Hippocampal formation (tissue), 2 donors: ENCODE measurements around the gene PLEKHG3.
"Not testable (repeated sequence)": the region's sequence is repeated elsewhere in the genome, so short reads cannot be mapped to it uniquely, and the experiment has no call there.

Source experiments
- DNase-seq, 2 donors: peaks; one replicate each; lab custom pipeline; 2025; lab: John Stamatoyannopoulos, UW

Gene PLEKHG3

DNA sequence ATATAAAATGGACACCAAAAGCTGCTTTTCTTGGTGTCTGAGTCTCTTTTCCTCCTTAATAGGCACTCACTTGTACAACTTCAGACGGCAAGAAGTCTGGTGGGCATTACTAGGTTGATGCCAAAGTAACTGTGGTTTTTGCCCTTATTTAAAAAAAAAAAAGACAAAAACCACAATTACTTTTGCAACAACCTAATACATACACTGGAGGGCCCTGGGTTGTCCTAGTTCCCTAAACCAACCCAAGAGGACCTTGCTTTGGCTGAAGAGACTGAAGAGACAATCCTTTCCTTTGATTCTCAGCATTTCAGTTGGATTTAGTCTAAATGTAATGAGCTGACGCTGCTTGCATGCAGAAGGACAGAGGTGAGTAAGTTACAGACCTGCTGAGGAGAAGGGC lies 16.2 kb upstream of the PLEKHG3 start:
- DNase-seq = no peak

DNA sequence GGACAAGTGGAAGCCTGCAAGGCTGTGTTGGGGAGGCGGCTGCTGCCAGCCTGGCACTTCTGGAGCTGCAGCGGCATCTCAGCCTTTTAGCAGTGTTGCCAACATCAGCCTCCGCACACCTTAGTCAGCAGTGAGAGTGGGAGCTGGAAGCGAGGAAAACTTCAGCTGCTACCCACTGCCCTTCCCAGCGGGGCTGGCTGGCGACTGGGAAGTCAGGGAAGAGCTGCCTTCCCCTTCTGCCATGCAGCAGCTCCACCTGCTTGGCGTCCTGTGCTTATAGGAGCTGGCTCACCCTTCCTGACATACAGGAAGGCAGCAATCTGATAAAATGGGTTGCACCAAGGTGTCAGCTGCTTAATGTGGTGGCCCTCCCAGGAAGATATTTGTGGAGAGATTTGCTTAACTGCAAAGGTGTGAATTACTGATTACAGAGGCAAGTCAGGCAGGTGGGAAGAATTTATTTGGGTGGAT lies 15.4 kb upstream of the PLEKHG3 start:
- DNase-seq = no peak

DNA sequence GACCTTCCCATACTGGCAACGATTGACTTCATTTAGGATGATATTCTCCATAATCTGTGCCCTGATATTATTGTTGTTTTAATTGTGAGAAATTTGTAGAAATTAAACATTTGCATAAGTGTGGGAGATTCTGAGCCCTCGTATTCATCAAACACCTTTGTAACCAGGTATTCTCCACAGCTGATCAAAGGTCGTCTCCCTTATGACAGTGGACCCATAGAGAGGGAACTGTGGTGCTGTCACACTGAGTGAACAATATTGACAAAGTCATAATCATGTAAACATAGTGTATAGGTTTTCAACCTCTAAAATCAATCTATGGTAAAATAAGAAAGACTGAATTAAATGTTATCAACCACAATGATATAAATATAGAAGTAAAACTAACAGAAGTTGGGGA lies 14.9 kb upstream of the PLEKHG3 start:
- no peak for DNase-seq

DNA sequence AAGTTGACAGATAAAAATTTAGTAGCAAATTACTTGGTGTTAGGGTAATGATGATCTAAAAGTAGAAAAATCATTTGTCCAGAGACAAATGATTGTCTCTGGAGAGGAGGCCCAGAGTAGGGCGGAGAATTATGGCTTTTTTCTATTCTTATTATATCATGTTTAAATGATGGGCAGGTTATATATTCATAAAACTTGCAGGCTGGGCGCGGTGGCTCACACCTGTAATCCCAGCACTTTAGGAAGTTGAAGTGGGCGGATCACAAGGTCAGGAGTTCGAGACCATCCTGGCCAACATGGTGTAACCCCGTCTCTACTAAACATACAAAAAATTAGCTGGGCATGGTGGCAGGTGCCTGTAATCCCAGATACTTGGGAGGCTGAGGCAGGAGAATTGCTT lies 13.6 kb upstream of the PLEKHG3 start:
- DNase-seq = not testable (repeated sequence)

DNA sequence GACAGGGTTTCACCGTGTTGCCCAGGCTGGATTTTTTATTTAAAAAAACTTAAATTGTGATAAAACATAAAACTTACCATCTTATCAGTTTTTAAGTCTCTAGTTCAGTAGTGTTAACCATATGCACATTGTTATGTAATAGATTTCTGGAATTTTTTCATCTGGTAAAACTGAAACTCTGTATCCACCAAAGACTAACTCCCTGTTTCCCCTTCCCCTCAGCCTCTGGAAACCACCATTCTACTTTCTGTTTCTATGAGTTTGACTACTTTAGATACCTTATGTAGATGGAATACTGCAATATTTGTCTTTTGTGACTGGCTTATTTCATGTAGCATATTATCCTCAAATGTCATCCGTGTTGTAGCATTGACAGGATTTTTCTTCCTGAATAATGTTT lies 12.8 kb upstream of the PLEKHG3 start:
- no peak for DNase-seq

DNA sequence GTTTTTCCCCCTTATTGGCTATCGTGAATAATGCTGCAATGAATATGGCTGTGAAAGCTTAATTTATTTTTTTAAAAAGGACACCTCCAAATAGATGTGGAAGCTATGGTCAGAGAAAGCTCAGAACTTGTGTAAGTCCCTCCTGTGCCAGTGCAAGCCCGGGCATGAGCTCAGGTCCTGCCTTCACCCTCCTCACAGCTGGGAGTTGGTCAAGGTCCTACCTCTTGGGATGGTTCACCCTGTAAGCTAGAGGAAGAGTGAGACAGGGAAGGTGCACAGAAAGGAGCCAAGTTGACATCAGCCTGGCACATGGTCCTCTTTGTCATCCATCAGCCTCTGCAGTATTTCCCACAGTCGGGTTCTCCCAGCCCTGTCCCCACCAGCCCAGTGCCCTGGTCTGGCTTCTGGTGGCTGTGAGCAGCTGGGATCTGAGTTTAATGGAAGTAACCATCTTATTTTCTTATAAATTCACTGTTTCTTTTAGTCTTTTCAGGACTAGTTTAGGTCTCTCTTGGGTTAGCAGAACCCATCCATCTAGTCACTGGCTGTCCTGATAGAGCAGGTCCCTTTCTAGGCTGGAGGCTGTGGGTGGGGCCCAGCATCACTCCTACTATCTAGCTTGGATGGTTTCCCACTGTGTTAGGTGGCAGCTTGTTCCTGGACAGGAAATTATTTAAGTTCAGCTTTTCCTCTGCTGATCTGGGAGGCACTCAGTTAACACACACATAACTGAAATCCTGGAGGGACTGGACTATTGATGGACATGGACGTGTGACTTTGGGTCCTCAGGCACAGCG lies 11.8 kb upstream of the PLEKHG3 start:
- no peak for DNase-seq

DNA sequence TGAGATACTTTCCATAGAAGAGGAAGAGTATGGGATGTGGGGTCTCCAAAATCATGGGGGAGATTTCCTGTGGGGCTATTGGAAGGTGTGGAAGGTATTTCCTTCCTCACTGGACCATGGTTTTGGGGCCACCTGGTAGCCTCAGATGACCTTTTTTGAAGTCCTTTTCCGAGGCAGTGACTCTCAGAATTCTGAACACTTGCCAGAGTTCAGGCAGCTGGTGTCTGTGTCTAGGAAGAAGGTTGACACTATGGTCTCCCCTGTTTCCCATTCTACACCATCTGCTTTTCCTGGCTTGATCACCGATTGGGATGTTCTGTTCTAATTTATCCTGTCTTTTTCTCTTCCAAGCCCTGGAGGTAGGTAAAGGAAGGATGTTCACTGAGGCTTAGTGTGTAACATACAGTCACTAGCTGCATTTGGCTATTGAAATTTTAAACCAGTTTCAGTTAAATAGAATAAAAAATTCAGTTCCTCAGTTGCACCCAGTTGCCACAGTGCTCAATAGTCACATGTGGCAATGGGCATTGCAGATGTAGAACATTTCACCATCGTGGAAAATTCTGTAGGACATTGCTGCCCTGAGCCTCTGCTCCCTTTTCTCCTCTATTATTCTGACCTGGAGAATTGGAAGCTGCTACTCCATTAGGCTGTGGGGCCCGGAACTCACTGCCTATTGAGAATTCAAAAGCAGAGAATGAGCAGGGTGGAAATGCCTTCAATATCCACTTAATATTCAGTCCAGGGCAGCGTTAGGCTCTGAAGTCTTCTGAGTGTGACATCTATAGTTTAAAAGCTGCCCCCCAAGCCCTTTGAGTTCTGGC lies 11.0 kb upstream of the PLEKHG3 start:
- DNase-seq = no peak

DNA sequence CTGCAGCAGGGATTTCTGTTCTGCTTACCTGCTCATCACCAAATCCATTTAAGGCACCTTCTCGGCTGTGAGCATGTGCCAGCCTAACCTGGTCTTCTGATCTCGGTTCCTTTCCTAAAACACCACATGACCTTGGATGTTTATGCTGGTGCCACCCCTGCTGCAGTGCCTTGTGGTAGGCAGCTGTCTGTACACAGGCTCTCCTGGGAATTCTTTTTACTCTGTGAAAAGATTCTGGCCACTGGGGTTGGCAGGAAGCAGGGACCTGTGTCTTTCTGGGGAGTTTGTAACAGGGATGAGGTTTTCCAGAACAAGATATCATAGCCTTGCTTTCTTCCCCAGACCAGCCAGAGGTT lies 10.4 kb upstream of the PLEKHG3 start:
- DNase-seq = no peak

DNA sequence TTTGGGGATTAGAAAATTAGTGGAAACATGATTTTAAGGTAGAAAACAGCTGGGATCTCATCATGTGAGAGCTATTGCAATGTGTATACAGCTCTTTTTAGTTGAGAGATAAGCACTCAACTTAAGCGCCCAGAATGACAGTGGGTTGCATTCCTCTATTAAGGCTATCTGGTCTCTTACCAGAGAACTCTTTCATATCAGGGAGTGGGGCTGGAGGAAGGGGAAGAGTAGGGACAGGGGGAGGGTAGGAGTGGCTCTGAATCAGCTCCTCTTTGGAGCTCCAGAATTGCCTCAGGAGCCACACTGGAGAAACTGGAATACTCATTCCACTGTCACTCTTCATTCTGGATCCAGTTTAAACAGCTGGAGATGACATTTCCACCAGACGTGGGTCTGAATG lies 9.2 kb upstream of the PLEKHG3 start:
- DNase-seq = no peak

DNA sequence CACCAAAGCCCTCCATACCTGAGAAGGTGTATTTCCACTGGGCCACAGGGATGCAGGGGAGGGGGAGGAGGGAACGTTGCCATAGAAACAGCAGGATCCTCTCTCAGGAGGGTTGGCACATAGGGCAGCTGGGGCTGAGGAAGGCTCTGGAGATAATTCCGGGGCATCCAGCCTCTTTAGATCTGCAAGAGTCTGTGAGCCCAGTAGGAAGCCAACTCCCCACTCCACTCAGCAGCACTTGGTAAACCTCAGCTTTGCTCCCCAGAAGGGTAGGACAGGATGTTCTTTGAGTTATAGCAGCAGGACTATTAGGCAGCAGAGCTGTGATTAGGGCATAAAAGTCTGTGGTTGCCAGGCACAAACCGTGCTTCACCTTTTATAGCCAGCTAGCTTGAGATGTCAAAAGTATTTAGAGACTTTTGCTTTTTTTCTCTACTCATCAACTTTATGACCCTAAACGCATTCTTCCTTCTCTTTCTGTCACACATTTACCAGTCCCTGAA lies 7.8 kb upstream of the PLEKHG3 start:
- no peak for DNase-seq

DNA sequence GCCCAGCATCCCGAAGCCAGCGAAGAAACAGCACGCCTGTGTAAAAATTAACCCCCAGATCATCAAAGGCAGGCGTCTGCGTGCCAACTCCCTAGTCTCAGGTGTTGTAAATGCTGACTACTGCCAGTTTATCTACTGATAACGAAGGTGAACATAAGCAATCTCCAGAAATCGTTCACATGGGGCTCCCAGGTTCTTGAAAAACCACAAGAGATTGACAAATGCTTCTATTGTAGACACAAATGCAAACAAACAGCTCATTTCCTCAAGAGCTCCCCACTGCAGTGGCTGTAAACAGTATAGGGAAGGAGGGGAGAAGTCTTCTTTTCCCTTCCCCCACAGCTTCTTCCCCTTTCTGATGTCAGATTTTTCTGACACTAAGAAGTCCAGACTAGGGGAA lies 5.3 kb upstream of the PLEKHG3 start:
- DNase-seq = peak in 1 of 2 donors; percentile 44

DNA sequence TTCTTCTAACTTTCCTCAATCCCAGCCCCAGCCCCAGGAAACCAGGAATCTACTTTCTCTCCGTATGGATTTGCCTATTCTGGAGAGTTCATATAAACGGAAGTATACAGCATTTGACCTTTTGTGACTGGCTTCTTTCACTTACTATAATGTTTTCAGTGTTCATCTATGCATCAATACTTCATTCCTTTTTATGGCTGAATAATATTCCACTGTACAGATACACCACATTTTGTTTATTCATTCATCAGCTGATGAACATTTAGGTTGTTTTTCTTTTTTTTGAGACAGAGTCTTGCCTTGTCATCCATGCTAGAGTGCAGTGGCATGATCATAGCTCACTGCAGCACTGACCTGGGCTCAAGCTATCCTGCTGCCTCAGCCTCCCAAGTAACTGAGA lies 3.9 kb upstream of the PLEKHG3 start:
- no peak for DNase-seq

DNA sequence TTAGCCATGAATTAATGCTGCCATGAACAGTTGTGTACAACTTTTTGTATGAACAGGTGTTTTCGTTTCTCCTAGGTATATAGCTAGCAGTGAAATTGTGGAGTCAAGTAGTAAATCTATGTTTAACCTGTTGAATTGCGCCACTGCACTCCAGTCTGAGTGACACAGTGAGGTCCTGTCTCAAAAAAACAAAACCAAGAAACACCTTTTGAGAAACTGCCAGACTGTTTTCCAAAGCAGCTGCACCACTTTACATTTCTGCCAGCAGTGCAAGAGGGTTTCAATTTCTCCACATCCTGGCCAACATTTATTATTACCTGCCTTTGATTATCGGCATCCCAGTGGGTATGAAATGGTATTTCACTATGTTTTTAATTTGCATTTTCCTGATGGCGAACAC lies 3.3 kb upstream of the PLEKHG3 start:
- no peak for DNase-seq

DNA sequence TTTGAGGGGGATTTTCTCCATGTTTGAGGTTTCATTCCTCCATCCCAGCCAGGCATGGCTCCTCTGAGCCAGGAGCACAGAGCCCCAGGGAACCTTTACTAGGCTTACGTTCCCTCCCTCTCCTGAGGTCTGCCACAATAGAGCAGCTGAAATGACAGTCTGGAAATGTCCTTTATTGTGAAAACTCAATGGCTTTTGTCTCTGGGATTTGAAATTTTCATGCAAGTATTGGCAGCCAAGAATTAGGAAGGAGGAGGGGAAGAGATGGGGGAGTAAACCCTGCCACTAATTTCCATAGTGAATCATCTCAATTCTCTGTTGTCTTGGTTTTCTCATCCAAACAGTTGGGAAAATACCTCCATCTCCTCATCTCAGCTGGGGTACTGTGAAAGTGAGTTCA lies 2.6 kb upstream of the PLEKHG3 start:
- peak in 1 of 2 donors; percentile 80 for DNase-seq

DNA sequence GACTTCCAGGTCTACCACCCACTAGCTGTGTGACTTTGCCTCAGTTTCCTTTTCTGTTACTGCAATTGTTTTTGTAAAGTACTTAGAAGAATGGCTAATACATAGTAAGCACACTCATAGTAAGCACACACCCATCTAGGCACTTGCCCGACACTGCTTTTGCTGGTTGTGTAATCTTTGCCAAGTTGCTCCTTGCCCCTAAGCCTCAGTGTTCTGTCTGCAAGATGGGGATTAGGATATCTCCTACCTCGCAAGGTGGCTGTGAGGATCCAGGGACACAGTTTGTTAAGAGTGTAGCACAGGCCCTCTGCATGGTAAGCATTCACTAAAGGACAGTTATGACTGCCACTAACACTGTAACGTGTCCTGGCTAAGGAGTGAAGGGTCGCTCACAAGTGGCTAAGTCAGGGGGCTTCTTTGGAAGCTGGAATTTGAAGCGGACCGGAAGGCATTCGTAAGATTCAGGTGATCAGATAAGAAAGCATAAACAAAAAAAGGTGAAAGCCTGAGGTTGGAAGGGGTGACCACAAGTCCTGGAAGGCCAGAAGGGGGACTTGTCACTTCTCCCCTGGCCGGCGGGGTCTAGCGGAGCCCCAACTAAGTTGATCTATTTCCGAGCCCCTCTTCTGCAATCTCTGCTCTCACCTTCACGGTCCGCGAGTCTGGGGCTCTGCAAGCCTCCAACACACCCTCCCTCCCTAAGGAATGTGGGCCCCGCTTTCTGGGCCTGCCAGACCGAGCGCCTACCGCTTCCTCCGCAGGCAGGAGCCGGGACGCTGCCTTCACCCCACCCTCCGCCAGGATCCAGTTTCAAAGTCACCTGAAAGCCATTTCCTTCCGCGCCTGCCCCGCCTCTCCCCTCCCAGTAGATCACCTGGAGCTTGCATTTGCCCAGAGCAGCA lies 1.5 kb upstream of the PLEKHG3 start:
- no peak for DNase-seq

DNA sequence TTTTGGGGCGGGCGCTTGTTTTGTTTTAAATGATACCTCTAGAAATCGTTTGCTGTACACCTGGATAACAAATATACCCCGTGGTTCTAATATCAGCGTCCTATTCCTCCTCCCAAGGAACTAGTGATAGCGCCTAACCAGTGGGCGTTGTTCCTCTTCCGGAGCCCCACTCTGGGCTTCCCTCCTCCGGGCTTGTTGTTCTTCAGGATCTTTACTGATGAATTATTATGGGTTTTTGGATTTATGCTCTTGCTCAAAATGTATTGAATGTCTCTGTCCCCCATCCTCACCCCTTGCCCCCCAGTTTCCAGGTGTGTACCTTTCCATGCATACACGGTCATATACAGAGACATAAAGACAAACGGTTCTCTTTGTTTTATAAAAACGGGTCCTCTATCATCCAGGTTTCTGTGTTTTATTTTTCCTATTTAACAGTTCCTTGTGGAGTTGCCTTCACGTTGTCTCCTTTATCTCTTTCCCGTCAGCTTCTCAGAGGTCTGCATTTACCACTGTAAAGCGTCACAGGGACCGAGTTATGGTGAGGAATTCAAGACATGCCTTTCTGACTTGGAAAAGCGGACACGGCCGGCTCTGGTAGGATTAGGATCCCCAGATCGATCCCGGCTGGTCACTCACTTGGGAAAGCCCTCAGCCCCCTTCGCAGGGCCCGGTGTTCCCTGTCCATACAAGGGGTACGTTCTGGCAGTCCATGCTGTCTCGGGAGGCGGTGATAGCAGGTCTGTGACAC lies 655 bp upstream of the PLEKHG3 start:
- DNase-seq = no peak

DNA sequence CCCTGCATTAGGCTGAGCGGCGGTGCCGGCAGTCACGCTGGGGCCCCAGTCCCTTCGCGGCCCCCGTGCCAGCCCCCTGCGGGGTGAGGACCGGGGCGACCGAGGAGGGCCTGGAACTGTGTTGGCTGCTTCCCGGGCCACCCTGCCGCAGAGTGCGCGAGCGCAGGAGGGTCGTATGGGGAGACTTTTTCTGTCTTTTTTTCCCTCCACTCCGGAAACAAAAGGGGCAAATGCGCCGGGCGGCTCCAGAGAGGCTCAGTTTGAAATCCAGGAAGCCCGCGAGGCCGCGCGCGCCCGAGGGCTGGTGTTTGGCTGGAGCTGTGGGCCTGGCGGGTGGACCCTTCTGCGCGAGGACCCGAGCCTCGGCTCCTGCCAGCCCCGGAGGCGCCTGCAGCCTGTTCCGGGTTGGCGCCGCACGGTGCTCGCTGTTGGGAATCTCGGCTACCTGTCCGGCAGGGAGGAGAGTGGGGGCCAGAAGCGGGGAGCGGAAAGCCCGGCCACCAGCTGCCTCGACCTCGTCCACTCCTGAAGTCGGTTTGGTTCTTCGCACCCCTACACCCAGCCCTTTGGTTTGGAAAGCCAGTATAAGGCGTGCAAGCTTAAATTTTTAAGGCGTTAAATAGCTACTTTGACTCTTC lies 638 bp downstream of the PLEKHG3 start:
- DNase-seq = peak in 1 of 2 donors; percentile 28

DNA sequence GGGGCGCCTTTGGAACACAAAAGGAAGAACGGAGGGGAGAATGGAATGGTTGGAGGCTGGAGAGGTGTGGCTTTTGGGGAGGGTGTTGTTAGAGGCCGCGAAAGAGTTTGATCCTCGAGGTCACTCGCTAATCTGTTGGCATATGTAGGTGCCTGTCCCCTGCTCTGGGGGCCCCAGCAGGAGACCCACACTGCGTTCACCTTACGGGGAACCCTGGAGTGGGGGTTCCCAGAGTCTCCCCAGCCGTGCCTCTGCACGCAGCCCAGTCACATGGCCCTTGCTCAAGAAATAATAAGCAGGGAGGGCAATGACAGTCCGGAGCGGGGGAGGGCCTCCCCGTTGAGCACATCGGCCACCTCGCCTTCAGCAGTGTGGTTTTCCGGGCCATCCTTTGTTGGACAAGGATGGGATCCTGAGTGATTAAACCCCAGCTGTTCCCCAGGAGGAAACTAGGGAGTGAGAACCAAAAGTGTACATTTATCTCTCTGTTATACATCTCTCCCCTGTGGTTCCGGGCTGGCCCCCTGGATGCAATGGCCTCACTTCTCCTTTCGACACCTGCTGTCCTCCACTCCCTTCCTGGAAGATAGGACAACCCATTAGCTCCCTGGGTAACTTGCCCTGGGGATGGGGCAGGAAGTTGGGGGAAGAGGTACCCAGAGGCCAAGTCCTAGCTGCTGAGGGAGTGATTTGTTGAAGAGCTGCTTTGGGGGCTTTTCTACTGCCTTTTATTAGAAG lies 1.3 kb downstream of the PLEKHG3 start:
- DNase-seq = peak; percentile 25 to 49

DNA sequence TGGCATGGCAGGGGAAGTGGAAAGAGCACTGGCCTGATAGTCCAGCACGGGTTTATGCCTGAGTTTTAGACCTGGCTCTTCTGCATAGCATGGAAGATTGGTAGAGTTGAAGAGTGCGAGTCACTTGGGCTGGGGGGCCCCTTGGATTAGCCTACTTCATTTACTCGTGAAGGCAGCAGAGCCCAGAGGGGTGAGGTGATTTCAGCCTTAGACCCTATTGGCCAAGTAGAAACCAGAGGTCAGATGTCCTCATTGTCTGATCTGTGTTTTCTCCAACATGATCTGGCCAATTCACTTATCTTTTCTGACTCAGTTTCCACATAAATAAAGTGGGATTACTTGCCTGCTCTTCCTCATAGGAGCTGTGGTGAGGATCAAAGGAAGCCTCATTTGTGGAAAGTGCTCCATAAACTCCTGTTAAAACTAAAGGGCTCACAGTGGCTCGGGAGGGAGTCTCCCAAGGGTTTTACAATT lies 1.9 kb downstream of the PLEKHG3 start:
- DNase-seq = peak in 1 of 2 donors; percentile 10
